ENCODE results near the gene FSTL5. TPM values are rescaled to one million over a fixed set of nuclear protein-coding genes. Genes with fewer than 3 reads are reported as not detected.

Gene FSTL5
- total and polyA plus RNA-seq, 9 donors = 1.2 to 12.3 (median 2.8) TPM

GRCh38 chr4:161517941-161518340, 645.9 kb downstream of the FSTL5 start:
- no peaks in the 10 kb centered on the region for H3K36me3 ChIP-seq (ENCODE audit: control insufficient read depth, insufficient read depth, low read length)
- H3K27me3 ChIP-seq (ENCODE audit: control insufficient read depth, insufficient read depth, low read length) = no peaks in the 10 kb centered on the region
- no peaks in the 10 kb centered on the region for H3K9me3 ChIP-seq (replicated peaks; ENCODE audit: control insufficient read depth, low read depth, low read length)
- no peak overlapping the region for H3K4me3 ChIP-seq (ENCODE audit: low read length)
- H3K4me1 ChIP-seq (ENCODE audit: control insufficient read depth, insufficient read depth, low read length) = no peaks in the 10 kb centered on the region
- WGBS (ENCODE audit: insufficient coverage) = 100% methylated on average over 1 of the region's 3 CpGs
- no peak overlapping the region for H3K27ac ChIP-seq (ENCODE audit: low read length)
- DNase-seq = no peak

DNA sequence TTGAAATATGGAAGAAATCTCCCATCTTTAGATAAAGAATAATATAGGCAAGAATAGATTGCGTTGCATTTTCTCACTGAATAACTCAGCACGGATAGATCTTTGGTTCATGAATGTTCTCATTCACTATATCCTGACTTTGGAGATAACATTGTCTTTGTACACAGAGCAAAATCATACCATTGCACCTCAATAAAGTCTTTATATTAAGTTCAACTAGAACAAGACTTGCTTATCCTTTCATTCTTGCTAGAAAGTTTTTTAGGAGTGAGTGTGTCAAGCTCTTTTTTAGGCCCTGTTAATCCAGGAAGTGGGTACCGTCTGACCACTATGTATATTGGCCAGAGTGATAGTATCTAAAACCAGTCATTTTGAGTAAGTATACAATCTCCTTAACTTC, 658.7 kb downstream of the FSTL5 start:
- H3K4me1 ChIP-seq (ENCODE audit: control insufficient read depth, insufficient read depth, low read length) = no peaks in the 10 kb centered on the region
- H3K4me3 ChIP-seq (ENCODE audit: low read length) = no peak overlapping the region
- WGBS (ENCODE audit: insufficient coverage) = no CpG with 5 or more reads among the region's 3 CpGs
- H3K9me3 ChIP-seq (replicated peaks; ENCODE audit: control insufficient read depth, low read depth, low read length) = no peaks in the 10 kb centered on the region
- no peaks in the 10 kb centered on the region for H3K27me3 ChIP-seq (ENCODE audit: control insufficient read depth, insufficient read depth, low read length)
- no peak for DNase-seq
- no peaks in the 10 kb centered on the region for H3K36me3 ChIP-seq (ENCODE audit: control insufficient read depth, insufficient read depth, low read length)
- no peak overlapping the region for H3K27ac ChIP-seq (ENCODE audit: low read length)

- Histone ChIP-seq H3K27me3 (ENCODE audit: control insufficient read depth, insufficient read depth, low read length) (no peaks in the 10 kb centered on the region), H3K36me3 (ENCODE audit: control insufficient read depth, insufficient read depth, low read length) (no peaks in the 10 kb centered on the region), H3K4me1 (ENCODE audit: control insufficient read depth, insufficient read depth, low read length) (no peaks in the 10 kb centered on the region), H3K9me3 (replicated peaks; ENCODE audit: control insufficient read depth, low read depth, low read length) (no peaks in the 10 kb centered on the region), H3K27ac (ENCODE audit: low read length) (no peak overlapping the region), H3K4me3 (ENCODE audit: low read length) (no peak overlapping the region)
- no peak for DNase-seq
Observed at GRCh38 chr4:161498155-161498554, 665.6 kb downstream of the FSTL5 start.

GRCh38 chr4:161486461-161486860, 677.3 kb downstream of the FSTL5 start:
- WGBS (ENCODE audit: insufficient coverage) = no CpG with 5 or more reads among the region's 1 CpG

GRCh38 chr4:161466316-161466715, 697.5 kb downstream of the FSTL5 start:
- no peak for DNase-seq
- Histone ChIP-seq H3K9me3 (replicated peaks; ENCODE audit: control insufficient read depth, low read depth, low read length) (no peaks in the 10 kb centered on the region), H3K4me3 (ENCODE audit: low read length) (no peak overlapping the region), H3K36me3 (ENCODE audit: control insufficient read depth, insufficient read depth, low read length) (no peaks in the 10 kb centered on the region), H3K27ac (ENCODE audit: low read length) (no peak overlapping the region), H3K27me3 (ENCODE audit: control insufficient read depth, insufficient read depth, low read length) (no peaks in the 10 kb centered on the region), H3K4me1 (ENCODE audit: control insufficient read depth, insufficient read depth, low read length) (no peaks in the 10 kb centered on the region)
- WGBS (ENCODE audit: insufficient coverage) = 94% methylated on average over 3 of the region's 4 CpGs

More at GRCh38 chr4:161486461-161486860, 677.3 kb downstream of the FSTL5 start:
- Histone ChIP-seq H3K27me3 (ENCODE audit: control insufficient read depth, insufficient read depth, low read length) (no peaks in the 10 kb centered on the region), H3K36me3 (ENCODE audit: control insufficient read depth, insufficient read depth, low read length) (no peaks in the 10 kb centered on the region), H3K27ac (ENCODE audit: low read length) (no peak overlapping the region), H3K9me3 (replicated peaks; ENCODE audit: control insufficient read depth, low read depth, low read length) (no peaks in the 10 kb centered on the region), H3K4me3 (ENCODE audit: low read length) (no peak overlapping the region), H3K4me1 (ENCODE audit: control insufficient read depth, insufficient read depth, low read length) (no peaks in the 10 kb centered on the region)
- no peak for DNase-seq

GRCh38 chr4:161463436-161463835, 700.4 kb downstream of the FSTL5 start:
- Histone ChIP-seq H3K4me3 (ENCODE audit: low read length) (no peak overlapping the region), H3K36me3 (ENCODE audit: control insufficient read depth, insufficient read depth, low read length) (no peaks in the 10 kb centered on the region), H3K9me3 (replicated peaks; ENCODE audit: control insufficient read depth, low read depth, low read length) (no peaks in the 10 kb centered on the region), H3K27me3 (ENCODE audit: control insufficient read depth, insufficient read depth, low read length) (no peaks in the 10 kb centered on the region), H3K27ac (ENCODE audit: low read length) (no peak overlapping the region), H3K4me1 (ENCODE audit: control insufficient read depth, insufficient read depth, low read length) (no peaks in the 10 kb centered on the region)
- 75% methylated on average over 1 of the region's 2 CpGs for WGBS (ENCODE audit: insufficient coverage)
- DNase-seq = no peak

GRCh38 chr4:161457906-161458305, 705.9 kb downstream of the FSTL5 start:
- DNase-seq = no peak
- WGBS (ENCODE audit: insufficient coverage) = no CpG with 5 or more reads among the region's 3 CpGs
- Histone ChIP-seq H3K36me3 (ENCODE audit: control insufficient read depth, insufficient read depth, low read length) (no peaks in the 10 kb centered on the region), H3K9me3 (replicated peaks; ENCODE audit: control insufficient read depth, low read depth, low read length) (no peaks in the 10 kb centered on the region), H3K27ac (ENCODE audit: low read length) (no peak overlapping the region), H3K27me3 (ENCODE audit: control insufficient read depth, insufficient read depth, low read length) (no peaks in the 10 kb centered on the region), H3K4me1 (ENCODE audit: control insufficient read depth, insufficient read depth, low read length) (no peaks in the 10 kb centered on the region), H3K4me3 (ENCODE audit: low read length) (no peak overlapping the region)

GRCh38 chr4:161457311-161457710, 706.5 kb downstream of the FSTL5 start:
- H3K4me3 ChIP-seq (ENCODE audit: low read length) = no peak overlapping the region
- H3K9me3 ChIP-seq (replicated peaks; ENCODE audit: control insufficient read depth, low read depth, low read length) = no peaks in the 10 kb centered on the region
- no peak overlapping the region for H3K27ac ChIP-seq (ENCODE audit: low read length)
- H3K36me3 ChIP-seq (ENCODE audit: control insufficient read depth, insufficient read depth, low read length) = no peaks in the 10 kb centered on the region
- no peak for DNase-seq
- no peaks in the 10 kb centered on the region for H3K27me3 ChIP-seq (ENCODE audit: control insufficient read depth, insufficient read depth, low read length)
- no peaks in the 10 kb centered on the region for H3K4me1 ChIP-seq (ENCODE audit: control insufficient read depth, insufficient read depth, low read length)
- WGBS (ENCODE audit: insufficient coverage) = no CpG with 5 or more reads among the region's 1 CpG

- Histone ChIP-seq H3K4me1 (ENCODE audit: control insufficient read depth, insufficient read depth, low read length) (no peaks in the 10 kb centered on the region), H3K27ac (ENCODE audit: low read length) (no peak overlapping the region), H3K36me3 (ENCODE audit: control insufficient read depth, insufficient read depth, low read length) (no peaks in the 10 kb centered on the region), H3K27me3 (ENCODE audit: control insufficient read depth, insufficient read depth, low read length) (no peaks in the 10 kb centered on the region), H3K9me3 (replicated peaks; ENCODE audit: control insufficient read depth, low read depth, low read length) (no peaks in the 10 kb centered on the region), H3K4me3 (ENCODE audit: low read length) (no peak overlapping the region)
- no peak for DNase-seq
- no CpG with 5 or more reads among the region's 2 CpGs for WGBS (ENCODE audit: insufficient coverage)
Observed at GRCh38 chr4:161454860-161455259, 708.9 kb downstream of the FSTL5 start.

DNA sequence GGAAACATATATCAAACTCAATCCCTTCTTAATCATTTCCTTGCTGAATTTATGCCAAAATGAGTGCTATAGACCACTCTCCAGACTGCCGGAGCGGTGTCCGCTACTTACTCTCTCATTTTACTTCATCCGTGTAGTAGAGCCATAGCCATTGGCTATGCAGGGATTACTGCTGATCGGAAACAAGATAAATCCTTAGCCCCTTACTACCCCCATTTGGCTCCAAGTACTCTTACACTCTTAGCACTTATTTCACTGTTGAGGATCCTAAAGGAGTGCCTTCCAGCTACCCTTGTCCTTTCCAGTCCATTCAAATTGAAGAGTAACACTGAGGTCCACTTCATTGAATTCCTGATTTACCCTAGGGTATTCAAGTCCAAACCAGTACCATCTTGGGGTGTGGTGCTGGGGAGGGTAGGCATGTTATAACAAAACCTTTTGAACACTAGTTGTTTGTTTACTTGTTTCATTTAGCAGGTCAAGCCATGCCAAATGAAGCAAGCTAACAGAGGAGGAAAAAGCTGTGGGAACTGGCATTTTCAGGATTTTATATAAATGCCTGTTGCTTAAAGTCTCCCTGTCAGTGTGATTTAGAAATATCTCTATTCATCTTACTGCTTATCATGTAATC, 715.1 kb downstream of the FSTL5 start:
- Histone ChIP-seq H3K27ac (ENCODE audit: low read length) (no peak overlapping the region), H3K4me1 (ENCODE audit: control insufficient read depth, insufficient read depth, low read length) (no peaks in the 10 kb centered on the region), H3K36me3 (ENCODE audit: control insufficient read depth, insufficient read depth, low read length) (no peaks in the 10 kb centered on the region), H3K4me3 (ENCODE audit: low read length) (no peak overlapping the region), H3K27me3 (ENCODE audit: control insufficient read depth, insufficient read depth, low read length) (no peaks in the 10 kb centered on the region), H3K9me3 (replicated peaks; ENCODE audit: control insufficient read depth, low read depth, low read length) (no peaks in the 10 kb centered on the region)
- no peak for DNase-seq
- WGBS (ENCODE audit: insufficient coverage) = 45% methylated on average over 5 of the region's 5 CpGs

GRCh38 chr4:161444626-161445025, 719.2 kb downstream of the FSTL5 start:
- Histone ChIP-seq H3K4me1 (ENCODE audit: control insufficient read depth, insufficient read depth, low read length) (no peaks in the 10 kb centered on the region), H3K27ac (ENCODE audit: low read length) (no peak overlapping the region), H3K36me3 (ENCODE audit: control insufficient read depth, insufficient read depth, low read length) (no peaks in the 10 kb centered on the region), H3K27me3 (ENCODE audit: control insufficient read depth, insufficient read depth, low read length) (no peaks in the 10 kb centered on the region), H3K9me3 (replicated peaks; ENCODE audit: control insufficient read depth, low read depth, low read length) (no peaks in the 10 kb centered on the region), H3K4me3 (ENCODE audit: low read length) (no peak overlapping the region)
- no peak for DNase-seq
- WGBS (ENCODE audit: insufficient coverage) = 50% methylated on average over 1 of the region's 1 CpG
